ENCODE data around the gene ACSM6. TPM values are rescaled to one million over a fixed set of nuclear protein-coding genes. Genes with fewer than 3 reads are reported as not detected.

ACSM6 gene
- total RNA-seq, 1 experiment from 2014 or later = 0.10 TPM

Other genes starting within 250 kb of the ACSM6 start
- gene CYP2C8, start 124.7 kb upstream of the ACSM6 start, total RNA-seq (2014; rRNA removed; shearing (Covaris generic); ENCODE audit: low replicate concordance) = 0.24 TPM in 1 of 2 replicates, not detected in the other
- 14.8 and 16.9 TPM in 2 replicates for gene PDLIM1, start 96.8 kb downstream of the ACSM6 start, total RNA-seq (2014; rRNA removed; shearing (Covaris generic); ENCODE audit: low replicate concordance)

Data from Caki2 (cell line).